Measurements from ENCODE around the gene TSPYL4.

TSPYL4 gene

DNA sequence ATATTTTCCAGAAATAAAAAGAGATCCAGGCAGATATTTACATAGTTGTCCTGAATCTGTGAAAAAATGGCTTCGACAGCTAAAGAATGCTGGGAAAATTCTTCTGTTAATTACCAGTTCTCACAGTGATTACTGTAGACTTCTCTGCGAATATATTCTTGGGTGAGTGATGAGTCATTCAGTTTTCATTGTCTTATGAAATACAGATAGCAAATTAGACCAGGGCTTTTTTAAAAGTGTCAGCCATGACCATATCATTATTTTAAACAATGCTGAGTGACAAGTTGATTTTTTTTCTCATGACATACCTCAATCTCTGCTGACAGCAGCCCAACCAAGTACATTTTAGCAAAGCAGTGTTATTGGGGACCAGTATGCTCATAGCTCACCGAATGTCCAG is 32.8 kb downstream of the TSPYL4 start:
- H3K27ac ChIP-seq: no peak overlapping the region

DNA sequence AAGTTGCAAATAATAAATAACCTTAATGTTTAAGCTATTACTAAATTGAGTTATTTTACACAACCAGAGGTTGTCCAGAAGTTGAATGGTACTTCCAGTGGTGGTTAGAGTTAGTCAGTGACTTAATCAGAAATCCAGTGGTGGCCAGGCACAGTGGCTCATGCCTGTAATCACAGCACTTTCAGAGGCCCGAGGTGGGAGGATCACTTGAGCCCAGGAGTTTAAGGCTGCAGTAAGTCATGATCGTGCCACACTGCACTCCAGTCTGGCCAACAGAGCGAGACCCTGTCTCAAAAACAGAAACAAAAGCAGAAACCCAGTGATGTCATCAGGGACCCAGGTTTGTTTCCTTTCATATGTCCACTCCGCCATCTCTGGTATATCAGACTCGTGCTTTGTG is 35.0 kb downstream of the TSPYL4 start:
- TF ChIP-seq ZFX (IDR thresholded peaks at IDR 0.05): no peak
- TF ChIP-seq CTCF (conservative IDR thresholded peaks at IDR 0.05): no peak
- no peak overlapping the region for H3K27ac ChIP-seq

More for the DNA sequence above, 32.8 kb downstream of the TSPYL4 start:
- no peak for TF ChIP-seq CTCF (conservative IDR thresholded peaks at IDR 0.05)

DNA sequence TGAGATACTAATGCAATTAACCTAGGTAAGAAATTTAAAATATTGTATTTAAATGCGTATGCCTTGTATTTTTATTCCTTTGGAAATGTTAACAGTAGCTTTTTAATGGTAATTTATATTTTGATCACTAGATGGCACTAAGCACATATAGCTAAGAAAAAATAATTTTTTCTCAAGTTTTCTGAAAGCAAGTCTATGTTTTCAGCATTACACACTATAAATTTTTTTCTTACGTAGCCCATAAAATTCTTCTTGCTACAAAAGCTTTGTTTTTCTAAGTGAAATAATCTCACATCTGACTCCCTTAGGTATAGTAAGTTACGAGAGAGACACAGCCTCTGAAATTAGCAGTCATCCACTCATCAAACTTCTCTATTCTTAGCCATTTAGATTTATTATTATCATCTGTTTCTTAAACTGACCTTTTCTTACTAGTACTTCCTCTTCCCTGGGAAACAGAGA is 35.7 kb downstream of the TSPYL4 start:
- no peak overlapping the region for H3K27ac ChIP-seq
- TF ChIP-seq CTCF (conservative IDR thresholded peaks at IDR 0.05) (peak; percentile 68), ZFX (IDR thresholded peaks at IDR 0.05) (no peak)

DNA sequence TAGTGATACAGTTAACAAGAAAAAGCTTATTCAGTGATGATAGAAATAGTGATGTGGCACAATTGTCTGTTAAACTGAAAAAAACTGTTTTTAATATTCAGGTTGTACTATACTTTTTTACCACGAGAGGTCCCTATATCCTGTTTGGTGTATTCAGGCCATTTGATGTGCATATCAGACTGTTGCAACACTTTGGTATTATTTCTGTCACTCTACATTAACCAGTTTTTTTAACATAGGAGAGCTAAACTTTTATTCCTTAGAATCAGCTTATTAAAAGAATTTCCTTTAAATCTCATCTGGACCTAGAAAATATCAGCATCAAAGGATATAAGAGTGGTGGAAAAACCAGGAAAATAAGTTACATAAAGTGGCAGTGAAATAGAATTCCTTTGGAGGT is 36.8 kb downstream of the TSPYL4 start:
- TF ChIP-seq ZFX (IDR thresholded peaks at IDR 0.05) (no peak), CTCF (conservative IDR thresholded peaks at IDR 0.05) (peak; percentile 49)
- H3K27ac ChIP-seq: no peak overlapping the region

DNA sequence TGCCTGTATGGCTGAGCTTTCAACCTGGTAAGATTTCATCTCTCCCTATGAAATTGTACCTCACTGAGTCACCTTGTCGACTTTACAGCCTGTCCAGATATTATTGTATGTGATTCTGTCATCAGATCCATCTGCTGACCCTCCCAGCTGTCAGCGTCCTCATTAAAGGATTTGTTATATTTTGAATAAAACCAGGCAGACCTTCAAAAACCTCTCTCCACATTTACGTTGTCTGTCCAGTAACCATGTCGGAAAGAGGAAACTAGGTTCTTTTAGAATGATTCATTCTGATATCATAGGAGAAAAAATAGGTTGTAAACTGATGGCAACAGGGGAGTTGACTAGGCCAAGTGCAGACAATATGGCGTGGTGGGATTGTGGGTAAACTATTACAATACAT is 38.5 kb downstream of the TSPYL4 start:
- no peak overlapping the region for H3K27ac ChIP-seq
- TF ChIP-seq ZFX (IDR thresholded peaks at IDR 0.05) (no peak), CTCF (conservative IDR thresholded peaks at IDR 0.05) (no peak)

GRCh38 chr6:116214681-116215080 is 39.2 kb downstream of the TSPYL4 start:
- TF ChIP-seq ZFX (IDR thresholded peaks at IDR 0.05) (no peak), CTCF (conservative IDR thresholded peaks at IDR 0.05) (no peak)
- H3K27ac ChIP-seq: no peak overlapping the region

GRCh38 chr6:116210750-116211425 is 43.0 kb downstream of the TSPYL4 start:
- no peak overlapping the region for H3K27ac ChIP-seq
- TF ChIP-seq ZFX (IDR thresholded peaks at IDR 0.05) (no peak), CTCF (conservative IDR thresholded peaks at IDR 0.05) (no peak)
